ENCODE measurements around the gene MRPL58. TPM values are rescaled to one million over a fixed set of nuclear protein-coding genes. Genes with fewer than 3 reads are reported as not detected.

The MRPL58 gene
- total RNA-seq, 3 donors from 2014 or later, result 38.6 to 48.6 (median 44.6) TPM

GRCh38 chr17:75061618-75062017, 49.1 kb downstream of the MRPL58 start:
- no peaks in the 10 kb centered on the region for H3K4me1 ChIP-seq
- no peaks in the 10 kb centered on the region for H3K27me3 ChIP-seq
- DNase-seq (ENCODE audit: low spot score in 2 of 2), result no peak
- TF ChIP-seq POLR2AphosphoS5 (IDR thresholded peaks at IDR 0.05) (no peak), CTCF (IDR thresholded peaks at IDR 0.05) (no peak), POLR2A (IDR thresholded peaks at IDR 0.05) (no peak)
- no peak overlapping the region for H3K4me3 ChIP-seq
- H3K36me3 ChIP-seq, result peaks cover 3% of the 10 kb centered on the region
- H3K9me3 ChIP-seq, result no peaks in the 10 kb centered on the region
- no peak overlapping the region for H3K27ac ChIP-seq
- intact Hi-C loops (cut with DNase I; ENCODE audit: low total_unique reads), result no loop called here

- intact Hi-C loops (cut with DNase I; ENCODE audit: low total_unique reads), result no loop called here
- Histone ChIP-seq H3K36me3 (peaks cover 3% of the 10 kb centered on the region), H3K9me3 (no peaks in the 10 kb centered on the region), H3K27me3 (no peaks in the 10 kb centered on the region), H3K4me3 (no peak overlapping the region), H3K27ac (no peak overlapping the region), H3K4me1 (no peaks in the 10 kb centered on the region)
- no peak for DNase-seq (ENCODE audit: low spot score in 2 of 2)
- TF ChIP-seq POLR2A (IDR thresholded peaks at IDR 0.05) (no peak), CTCF (IDR thresholded peaks at IDR 0.05) (no peak), POLR2AphosphoS5 (IDR thresholded peaks at IDR 0.05) (no peak)
Measured at GRCh38 chr17:75063201-75063600, 50.7 kb downstream of the MRPL58 start.

- Histone ChIP-seq H3K9me3 (no peaks in the 10 kb centered on the region), H3K4me3 (no peak overlapping the region), H3K4me1 (no peaks in the 10 kb centered on the region), H3K27ac (no peak overlapping the region), H3K27me3 (no peaks in the 10 kb centered on the region), H3K36me3 (peaks cover 3% of the 10 kb centered on the region)
- intact Hi-C loops (cut with DNase I; ENCODE audit: low total_unique reads), result no loop called here
- TF ChIP-seq POLR2AphosphoS5 (IDR thresholded peaks at IDR 0.05), result no peak
- no peak for TF ChIP-seq CTCF (IDR thresholded peaks at IDR 0.05)
- no peak for TF ChIP-seq POLR2A (IDR thresholded peaks at IDR 0.05)
- no peak for DNase-seq (ENCODE audit: low spot score in 2 of 2)
Measured at GRCh38 chr17:75063626-75064025, 51.2 kb downstream of the MRPL58 start.

GRCh38 chr17:75064040-75064439, 51.6 kb downstream of the MRPL58 start:
- no peaks in the 10 kb centered on the region for H3K4me1 ChIP-seq
- no peaks in the 10 kb centered on the region for H3K9me3 ChIP-seq
- H3K36me3 ChIP-seq, result peaks cover 3% of the 10 kb centered on the region
- H3K4me3 ChIP-seq, result no peak overlapping the region
- H3K27me3 ChIP-seq, result no peaks in the 10 kb centered on the region
- intact Hi-C loops (cut with DNase I; ENCODE audit: low total_unique reads), result no loop called here
- no peak for TF ChIP-seq POLR2A (IDR thresholded peaks at IDR 0.05)
- TF ChIP-seq CTCF (IDR thresholded peaks at IDR 0.05), result no peak
- no peak for TF ChIP-seq POLR2AphosphoS5 (IDR thresholded peaks at IDR 0.05)
- H3K27ac ChIP-seq, result no peak overlapping the region
- DNase-seq (ENCODE audit: low spot score in 2 of 2), result no peak

- Histone ChIP-seq H3K27me3 (no peaks in the 10 kb centered on the region), H3K4me3 (no peak overlapping the region), H3K4me1 (no peaks in the 10 kb centered on the region), H3K9me3 (no peaks in the 10 kb centered on the region), H3K27ac (no peak overlapping the region), H3K36me3 (peaks cover 3% of the 10 kb centered on the region)
- TF ChIP-seq CTCF (IDR thresholded peaks at IDR 0.05) (no peak), POLR2AphosphoS5 (IDR thresholded peaks at IDR 0.05) (no peak), POLR2A (IDR thresholded peaks at IDR 0.05) (no peak)
- no peak for DNase-seq (ENCODE audit: low spot score in 2 of 2)
- intact Hi-C loops (cut with DNase I; ENCODE audit: low total_unique reads), result no loop called here
Measured at GRCh38 chr17:75064460-75064859, 52.0 kb downstream of the MRPL58 start.

Measured in breast epithelium (tissue), 4 donors.